ENCODE measurements around the gene FKBP6.
"Not testable (repeated sequence)": the region's sequence is repeated elsewhere in the genome, so short reads cannot be mapped to it uniquely, and the experiment has no call there.

The FKBP6 gene

DNA sequence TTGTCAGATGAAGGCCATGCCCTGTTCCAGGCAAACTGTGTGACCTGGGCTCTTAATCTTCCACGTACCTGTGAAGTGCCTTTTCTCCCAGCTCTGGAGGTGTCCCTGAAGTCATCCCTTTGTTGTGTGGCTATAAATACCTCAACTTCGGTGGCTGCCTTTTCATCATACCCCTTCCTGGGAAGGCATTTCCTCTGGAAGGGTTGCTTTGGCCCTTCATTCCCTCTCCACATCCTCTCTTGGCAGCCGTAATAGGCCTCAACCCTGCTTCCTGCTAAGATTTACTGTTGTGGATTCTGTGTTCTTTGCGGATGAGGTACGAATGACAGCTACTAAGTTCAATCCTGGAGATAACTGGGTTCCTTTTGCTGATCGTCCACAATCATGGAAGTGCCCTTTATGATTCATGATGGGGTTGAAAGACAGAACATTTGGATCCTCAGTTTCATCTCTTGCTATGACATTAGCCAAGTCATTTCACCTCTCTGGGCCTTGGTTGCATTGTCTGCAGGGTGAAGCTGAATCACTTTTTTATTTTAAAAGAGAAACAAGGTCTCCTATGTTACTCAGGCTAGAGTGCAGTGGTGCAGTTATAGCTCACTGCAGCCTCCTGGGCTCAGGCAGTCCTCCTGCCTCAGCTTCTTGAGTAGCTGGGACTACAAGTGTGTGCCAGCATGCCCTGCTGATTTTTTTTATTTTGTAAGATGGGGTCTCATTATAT is 23.6 kb downstream of the FKBP6 start:
- TF ChIP-seq JUND (IDR thresholded peaks at IDR 0.05; ENCODE audit: low read depth), result no peak
- in situ Hi-C loops (cut with HindIII; ENCODE audit: low pct_unique_long_range_greater_than_20kb, low sequenced_read_pairs), result no loop called here
- DNase-seq (ENCODE audit: low read depth in 1 of 2, low spot score in 1 of 2), result no peak

DNA sequence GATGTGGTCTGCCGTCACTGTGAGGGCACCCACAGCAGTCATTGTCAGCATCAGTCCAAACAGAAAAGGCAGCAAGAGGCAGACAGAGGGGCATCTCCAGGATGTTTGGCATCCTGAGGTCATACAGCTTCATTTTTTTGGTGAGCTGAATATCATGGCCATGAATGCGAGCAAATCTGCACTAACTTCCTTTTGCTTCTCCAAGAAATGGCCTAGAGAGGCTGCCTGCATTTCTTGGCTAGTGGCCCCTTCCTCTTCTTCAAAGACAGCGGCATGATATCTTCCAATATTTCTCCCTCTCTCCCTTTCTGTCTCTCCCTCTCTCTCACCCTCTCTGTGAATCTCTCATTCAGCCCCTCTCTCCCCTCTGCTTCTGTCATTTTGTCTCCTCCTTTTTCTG is 24.8 kb downstream of the FKBP6 start:
- in situ Hi-C loops (cut with HindIII; ENCODE audit: low pct_unique_long_range_greater_than_20kb, low sequenced_read_pairs), result no loop called here
- no peak for DNase-seq (ENCODE audit: low read depth in 1 of 2, low spot score in 1 of 2)
- TF ChIP-seq JUND (IDR thresholded peaks at IDR 0.05; ENCODE audit: low read depth), result no peak

DNA sequence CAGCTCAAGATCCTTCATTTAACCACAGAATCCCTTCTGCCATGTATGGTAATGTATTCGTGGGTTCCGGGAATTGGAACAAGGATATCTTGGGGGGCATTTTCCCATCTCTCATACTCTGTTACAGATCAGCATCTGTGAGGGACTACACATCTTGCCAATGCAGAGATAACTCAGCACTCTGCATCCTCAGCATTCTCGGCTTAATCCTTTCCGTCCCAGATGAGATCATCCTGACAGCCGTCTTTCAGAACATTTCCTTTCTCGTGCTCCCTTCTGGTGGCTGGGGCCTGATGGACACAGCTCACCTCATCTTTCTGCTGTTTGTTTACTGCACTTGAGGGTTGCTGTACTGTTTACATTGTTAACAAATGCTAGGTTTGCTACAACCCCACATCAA is 25.3 kb downstream of the FKBP6 start:
- DNase-seq (ENCODE audit: low read depth in 1 of 2, low spot score in 1 of 2), result no peak
- no peak for TF ChIP-seq JUND (IDR thresholded peaks at IDR 0.05; ENCODE audit: low read depth)
- in situ Hi-C loops (cut with HindIII; ENCODE audit: low pct_unique_long_range_greater_than_20kb, low sequenced_read_pairs), result no loop called here

DNA sequence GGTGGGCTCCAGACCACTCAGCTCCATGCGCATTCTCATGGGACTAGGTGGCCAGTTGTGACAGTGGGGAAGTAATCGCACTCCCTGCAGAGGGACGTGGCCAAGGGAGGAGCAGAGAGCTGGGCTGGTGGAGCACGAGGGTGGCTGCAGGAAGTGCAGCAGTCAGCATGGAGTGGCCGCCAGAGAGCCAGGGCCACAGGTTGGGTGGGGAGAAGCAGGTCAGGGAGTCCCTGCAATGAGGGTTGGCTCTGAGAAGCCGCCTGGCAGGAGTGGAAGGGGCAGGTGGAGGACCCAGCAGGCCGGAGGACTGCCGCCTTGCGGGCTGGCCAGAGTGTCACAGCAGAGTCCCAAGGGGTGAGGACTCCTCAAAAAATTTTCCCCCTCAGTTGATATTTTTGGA is 26.2 kb downstream of the FKBP6 start:
- no peak for TF ChIP-seq JUND (IDR thresholded peaks at IDR 0.05; ENCODE audit: low read depth)
- DNase-seq (ENCODE audit: low read depth in 1 of 2, low spot score in 1 of 2), result no peak
- in situ Hi-C loops (cut with HindIII; ENCODE audit: low pct_unique_long_range_greater_than_20kb, low sequenced_read_pairs), result no loop called here

DNA sequence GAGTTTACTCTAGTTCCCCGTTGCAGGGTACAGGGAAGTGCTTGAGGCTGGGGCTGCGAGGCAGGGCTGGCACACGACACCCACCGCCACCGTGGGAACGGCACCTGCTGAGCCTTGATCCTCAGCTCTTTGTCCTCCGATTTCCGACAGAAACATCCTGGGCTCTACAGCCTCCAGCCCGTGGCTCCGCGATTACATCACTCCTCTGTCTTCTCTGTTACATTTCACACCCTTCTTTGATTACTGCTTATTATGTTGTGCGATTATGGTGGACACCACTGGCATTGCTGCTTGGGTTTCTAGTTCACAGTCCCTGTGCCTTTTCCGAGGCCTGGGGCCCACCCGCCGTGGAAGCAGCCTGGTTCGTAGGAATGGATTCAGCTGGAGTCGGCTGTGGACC is 26.9 kb downstream of the FKBP6 start:
- in situ Hi-C loops (cut with HindIII; ENCODE audit: low pct_unique_long_range_greater_than_20kb, low sequenced_read_pairs), result no loop called here
- no peak for TF ChIP-seq JUND (IDR thresholded peaks at IDR 0.05; ENCODE audit: low read depth)
- no peak for DNase-seq (ENCODE audit: low read depth in 1 of 2, low spot score in 1 of 2)

DNA sequence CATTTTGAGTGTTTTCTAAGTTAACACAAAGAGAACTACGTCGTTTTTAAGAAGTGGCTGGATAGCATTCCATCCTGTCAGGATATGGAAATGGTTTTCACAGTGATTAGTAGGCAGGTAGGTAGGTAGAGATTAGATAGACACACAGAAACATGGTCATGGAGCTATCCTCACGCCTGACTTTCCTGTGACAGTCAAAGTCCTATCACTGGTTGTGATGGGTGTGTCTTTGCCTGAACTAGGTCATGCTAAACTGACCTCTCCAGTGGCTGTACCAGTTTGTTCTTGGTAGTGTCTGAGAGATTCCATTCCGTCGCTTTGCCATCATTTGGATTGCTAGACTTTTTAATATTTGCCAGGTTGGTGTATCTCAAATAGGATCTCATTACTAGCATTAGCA is 28.2 kb downstream of the FKBP6 start:
- no peak for TF ChIP-seq JUND (IDR thresholded peaks at IDR 0.05; ENCODE audit: low read depth)
- in situ Hi-C loops (cut with HindIII; ENCODE audit: low pct_unique_long_range_greater_than_20kb, low sequenced_read_pairs), result no loop called here
- DNase-seq (ENCODE audit: low read depth in 1 of 2, low spot score in 1 of 2), result no peak

DNA sequence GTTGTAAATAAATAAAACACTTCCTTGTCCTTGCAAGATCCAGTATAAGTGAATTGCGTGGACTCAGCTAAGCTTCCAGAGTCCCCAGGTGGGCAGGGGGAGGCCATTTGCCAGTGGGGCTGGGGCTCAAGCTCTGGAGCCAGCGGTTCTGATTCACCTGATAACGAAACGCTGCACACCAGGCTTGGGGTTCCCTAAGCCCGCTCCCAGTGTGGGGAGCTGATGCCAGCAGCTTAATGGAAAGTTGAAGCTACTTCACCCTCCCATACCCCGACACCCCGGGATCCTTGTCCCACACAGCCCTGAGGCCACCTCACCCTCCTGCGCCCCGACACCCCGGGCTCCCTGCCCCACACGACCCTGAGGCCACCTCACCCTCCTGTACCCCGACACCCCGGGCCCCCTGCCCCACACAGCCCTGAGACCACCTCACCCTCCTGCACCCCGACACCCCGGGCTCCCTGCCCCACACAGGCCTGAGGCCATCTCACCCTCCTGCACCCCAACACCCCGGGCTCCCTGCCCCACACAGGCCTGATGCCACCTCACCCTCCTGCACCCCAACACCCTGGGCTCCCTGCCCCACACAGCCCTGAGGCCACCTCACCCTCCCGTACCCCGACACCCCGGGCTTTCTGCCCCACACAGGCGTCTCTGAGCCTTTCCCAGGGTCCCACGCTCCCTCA is 30.8 kb downstream of the FKBP6 start:
- TF ChIP-seq JUND (IDR thresholded peaks at IDR 0.05; ENCODE audit: low read depth), result no peak
- no peak for DNase-seq (ENCODE audit: low read depth in 1 of 2, low spot score in 1 of 2)
- in situ Hi-C loops (cut with HindIII; ENCODE audit: low pct_unique_long_range_greater_than_20kb, low sequenced_read_pairs), result no loop called here

DNA sequence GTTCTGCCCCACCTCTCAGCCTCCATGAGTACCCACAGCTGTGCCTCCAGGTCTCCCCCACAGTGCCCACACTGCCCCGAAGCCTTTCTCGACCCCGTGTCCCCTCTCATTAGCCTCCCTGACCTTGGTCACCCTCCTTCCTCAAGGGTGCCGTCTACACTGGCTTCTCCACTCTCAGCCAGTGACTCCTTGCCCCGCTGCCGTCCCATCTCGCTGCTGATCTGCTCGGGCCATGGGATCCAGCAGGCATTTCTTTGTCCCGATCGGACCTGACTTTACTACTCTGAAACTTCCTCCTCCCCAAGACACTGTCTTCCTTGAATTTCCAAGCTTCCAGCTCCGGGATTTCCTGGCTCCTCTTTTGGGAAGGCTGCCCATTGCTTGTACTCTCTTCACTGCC is 31.3 kb downstream of the FKBP6 start:
- DNase-seq (ENCODE audit: low read depth in 1 of 2, low spot score in 1 of 2), result no peak
- in situ Hi-C loops (cut with HindIII; ENCODE audit: low pct_unique_long_range_greater_than_20kb, low sequenced_read_pairs), result no loop called here
- no peak for TF ChIP-seq JUND (IDR thresholded peaks at IDR 0.05; ENCODE audit: low read depth)

DNA sequence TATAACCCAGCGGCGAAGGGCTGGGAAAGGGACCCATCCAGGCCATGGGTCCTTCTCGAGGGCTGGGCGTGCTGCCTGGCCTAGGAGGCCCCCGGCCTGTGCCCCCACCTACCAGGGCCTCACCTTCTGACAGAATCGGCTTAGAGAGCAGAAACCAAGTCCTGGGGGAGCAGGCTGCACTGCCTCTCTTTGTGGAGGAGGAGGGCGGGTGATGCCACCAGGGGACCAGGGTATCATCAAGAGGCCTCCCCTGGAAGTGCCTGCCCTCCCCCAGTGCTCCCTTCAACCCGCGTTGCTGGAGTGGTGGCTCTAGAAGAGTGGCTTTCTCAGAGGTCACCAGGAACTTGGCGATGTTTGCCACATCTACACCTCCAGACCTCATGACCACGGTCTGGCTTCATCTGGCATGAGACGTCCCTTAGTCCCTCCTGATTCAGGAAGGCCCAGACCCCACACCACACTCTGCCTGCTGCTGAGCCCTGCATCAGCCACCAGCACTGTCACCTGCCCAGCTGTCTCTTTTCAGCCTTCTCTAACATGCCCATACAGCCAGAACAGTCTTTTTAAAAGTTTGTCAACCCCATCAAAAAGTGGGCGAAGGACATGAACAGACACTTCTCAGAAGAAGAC is 31.9 kb downstream of the FKBP6 start:
- in situ Hi-C loops (cut with HindIII; ENCODE audit: low pct_unique_long_range_greater_than_20kb, low sequenced_read_pairs), result no loop called here
- no peak for TF ChIP-seq JUND (IDR thresholded peaks at IDR 0.05; ENCODE audit: low read depth)

DNA sequence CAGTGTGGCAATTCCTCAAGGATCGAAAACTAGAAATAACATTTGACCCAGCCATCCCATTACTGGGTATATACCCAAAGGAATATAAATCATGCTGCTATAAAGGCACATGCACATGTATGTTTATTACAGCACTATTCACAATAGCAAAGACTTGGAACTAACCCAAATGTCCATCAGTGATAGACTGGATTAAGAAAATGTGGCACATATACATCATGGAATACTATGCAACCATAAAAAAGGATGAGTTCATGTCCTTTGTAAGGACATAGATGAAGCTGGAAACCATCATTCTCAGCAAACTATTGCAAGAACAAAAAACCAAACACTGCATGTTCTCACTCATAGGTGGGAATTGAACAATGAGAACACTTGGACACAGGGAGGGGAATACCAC is 32.6 kb downstream of the FKBP6 start:
- in situ Hi-C loops (cut with HindIII; ENCODE audit: low pct_unique_long_range_greater_than_20kb, low sequenced_read_pairs); DNase-seq (ENCODE audit: low read depth in 1 of 2, low spot score in 1 of 2): not testable (repeated sequence)

More for the DNA sequence above, 31.9 kb downstream of the FKBP6 start:
- no peak for DNase-seq (ENCODE audit: low read depth in 1 of 2, low spot score in 1 of 2)

DNA sequence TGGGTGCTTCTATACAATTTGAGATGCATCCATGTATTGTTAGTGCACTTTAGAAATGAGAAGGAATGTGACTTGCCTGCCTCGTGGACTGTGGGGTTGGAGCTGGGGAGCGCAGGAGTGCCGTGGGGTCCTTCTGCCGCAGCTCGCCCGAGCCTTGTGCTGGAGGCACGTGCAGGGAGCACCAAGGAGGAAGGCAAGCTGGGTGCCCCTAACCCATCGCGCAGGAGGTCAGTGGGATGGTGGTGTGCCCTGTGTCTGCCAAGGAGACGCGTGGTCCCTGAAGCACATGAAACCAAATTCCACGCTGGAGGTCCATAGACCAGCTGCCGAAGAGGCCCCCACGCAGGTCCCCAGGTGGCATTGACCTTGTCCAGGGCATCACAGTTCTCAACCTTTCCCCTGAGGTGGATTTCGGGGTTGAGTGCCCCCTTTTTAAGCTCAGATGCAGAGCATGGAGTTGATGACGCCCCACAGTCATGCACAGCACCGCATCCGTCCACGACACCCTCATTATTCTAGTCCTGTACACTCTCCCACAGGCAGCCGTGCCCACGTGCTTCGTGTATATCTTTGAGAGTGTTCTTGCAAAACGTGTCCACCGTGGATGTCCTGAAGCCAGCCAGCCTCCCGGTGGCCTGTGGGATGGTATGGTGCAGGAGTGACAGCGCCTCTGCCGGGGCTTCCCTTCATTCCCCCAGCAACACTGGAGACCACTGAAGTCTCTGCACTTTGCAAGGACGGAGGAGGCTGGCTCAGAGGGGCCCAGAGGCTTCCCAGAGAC is 35.5 kb downstream of the FKBP6 start:
- no peak for DNase-seq (ENCODE audit: low read depth in 1 of 2, low spot score in 1 of 2)

DNA sequence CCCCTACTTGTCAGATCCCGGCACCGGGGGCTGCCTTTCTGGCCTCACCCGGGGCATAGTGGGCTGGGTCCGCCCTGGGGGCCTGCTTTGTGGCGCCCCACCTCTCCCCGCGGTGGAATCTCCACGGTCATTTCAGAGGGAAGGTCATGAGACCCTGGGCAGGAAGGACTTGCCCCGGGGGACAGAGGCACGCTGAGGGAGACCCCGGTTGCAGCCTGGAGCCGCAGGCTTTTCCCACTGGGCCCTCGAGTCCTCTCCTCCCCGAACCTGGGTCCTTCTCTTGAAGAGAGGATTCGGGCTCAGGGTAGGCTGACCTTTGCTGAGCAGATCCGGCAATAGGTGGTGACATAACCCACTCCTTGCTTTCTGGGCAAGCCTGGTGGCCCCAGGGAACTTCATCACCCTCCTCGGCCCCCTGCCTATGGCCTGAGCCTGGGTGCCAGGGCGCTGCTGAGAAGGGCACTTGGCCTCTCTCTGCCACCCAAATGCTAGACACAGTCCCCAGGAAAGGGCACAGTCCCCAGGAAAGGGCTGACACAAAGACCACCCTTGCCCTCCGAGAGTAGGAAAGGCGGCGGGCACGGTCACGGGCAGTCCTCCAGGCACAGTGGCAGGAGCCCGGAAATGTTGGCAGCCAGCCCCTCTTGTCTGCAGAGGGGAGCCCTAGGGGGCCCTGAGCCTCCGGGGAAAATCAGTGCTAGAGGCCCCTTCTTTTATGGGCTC is 36.2 kb downstream of the FKBP6 start:
- in situ Hi-C loops (cut with HindIII; ENCODE audit: low pct_unique_long_range_greater_than_20kb, low sequenced_read_pairs), result no loop called here
- TF ChIP-seq JUND (IDR thresholded peaks at IDR 0.05; ENCODE audit: low read depth), result no peak
- no peak for DNase-seq (ENCODE audit: low read depth in 1 of 2, low spot score in 1 of 2)

More for the DNA sequence above, 35.5 kb downstream of the FKBP6 start:
- in situ Hi-C loops (cut with HindIII; ENCODE audit: low pct_unique_long_range_greater_than_20kb, low sequenced_read_pairs), result no loop called here
- no peak for TF ChIP-seq JUND (IDR thresholded peaks at IDR 0.05; ENCODE audit: low read depth)
